ENCODE results near the gene CLASRP. TPM values are rescaled to one million over a fixed set of nuclear protein-coding genes. Genes with fewer than 3 reads are reported as not detected.

CLASRP gene
- total and polyA plus RNA-seq, 2 experiments from 2014 or later = 9.2 to 45.1 TPM

DNA sequence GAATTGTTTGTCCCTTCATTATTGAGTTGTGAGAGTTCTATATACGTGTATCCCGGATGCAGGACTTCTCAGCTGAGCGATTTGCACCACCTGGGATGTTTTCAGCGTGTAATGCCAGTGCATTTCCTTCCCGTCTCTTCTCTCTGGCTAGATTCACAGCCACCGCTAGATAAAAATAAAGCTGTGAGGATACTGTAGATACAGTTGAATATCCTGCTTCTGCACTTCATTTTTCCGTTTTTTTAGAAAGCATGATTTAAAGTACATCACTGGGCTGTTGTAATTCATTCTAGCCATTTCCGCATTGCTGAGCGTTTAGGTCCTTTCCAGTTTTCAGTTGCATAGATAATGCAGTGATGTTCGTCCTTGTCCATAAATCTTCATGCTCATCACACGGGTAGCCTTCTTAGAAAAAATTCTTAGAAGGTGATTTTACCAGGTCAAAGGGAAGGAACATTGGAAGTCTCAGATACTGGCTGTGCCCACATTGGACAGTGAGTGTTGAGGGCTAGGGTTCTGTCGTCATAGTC is 68.8 kb downstream of the CLASRP start:
- no peak overlapping the region for H3K4me3 ChIP-seq
- H3K4me1 ChIP-seq (ENCODE audit: insufficient read depth) = no peaks in the 10 kb centered on the region
- no peaks in the 10 kb centered on the region for H3F3A ChIP-seq (ENCODE audit: insufficient read depth)
- H4K20me1 ChIP-seq (ENCODE audit: insufficient read depth) = peaks cover 11% of the 10 kb centered on the region
- 85 to 86% methylated on average over 12 of the region's 12 CpGs for WGBS, 2 experiments (ENCODE audit: low coverage in 1 of 2, low lambda C conversion rate in 2 of 2, missing lambda C conversion rate in 2 of 2)
- H3K27me3 ChIP-seq (replicated peaks; ENCODE audit: insufficient read depth) = no peaks in the 10 kb centered on the region
- no peak overlapping the region for H3K27ac ChIP-seq
- H3K9me2 ChIP-seq (ENCODE audit: insufficient read depth) = no peaks in the 10 kb centered on the region
- TF ChIP-seq EZH2phosphoT487 (IDR thresholded peaks at IDR 0.05; ENCODE audit: insufficient read depth, low read depth) (no peak), EZH2 (IDR thresholded peaks at IDR 0.05; ENCODE audit: insufficient read depth, poor library complexity, severe bottlenecking) (no peak)
- in situ Hi-C loops (cut with MboI) = no loop called here
- no peak overlapping the region for H3K9ac ChIP-seq
- H3K79me2 ChIP-seq (ENCODE audit: insufficient read depth) = peaks cover 99% of the 10 kb centered on the region
- DNase-seq = no peak
- no peaks in the 10 kb centered on the region for H3K36me3 ChIP-seq (ENCODE audit: low read depth)
- H3K4me2 ChIP-seq (ENCODE audit: unreplicated experiment) = no peak overlapping the region
- no peaks in the 10 kb centered on the region for H3K9me3 ChIP-seq (ENCODE audit: low read depth)
- H2AFZ ChIP-seq = no peak overlapping the region

DNA sequence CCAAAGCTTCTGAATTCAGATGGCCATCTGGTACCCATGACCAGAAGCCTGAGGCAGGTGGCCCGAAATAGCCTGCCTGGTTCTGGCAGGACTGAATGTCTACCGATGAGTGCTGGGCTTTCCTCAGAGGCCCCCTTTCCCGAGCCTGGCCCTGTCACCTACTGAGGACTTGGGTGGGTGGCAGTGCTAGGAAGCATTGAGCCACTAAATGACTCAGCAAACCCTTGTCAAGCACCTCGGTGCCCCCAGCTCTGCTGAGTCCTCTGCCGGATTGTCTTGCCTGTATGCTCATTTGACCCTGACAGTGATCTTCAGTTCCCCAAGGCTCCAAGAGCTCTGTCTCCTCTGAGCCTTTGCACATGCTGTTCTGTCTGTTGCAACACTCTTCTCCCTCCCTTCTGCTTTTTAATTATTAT is 72.0 kb downstream of the CLASRP start:
- Histone ChIP-seq H3K4me1 (ENCODE audit: insufficient read depth) (no peaks in the 10 kb centered on the region), H3K4me3 (no peak overlapping the region), H3K36me3 (ENCODE audit: low read depth) (no peaks in the 10 kb centered on the region), H3K4me2 (ENCODE audit: unreplicated experiment) (no peak overlapping the region), H3K79me2 (ENCODE audit: insufficient read depth) (peaks cover 99% of the 10 kb centered on the region), H3K27ac (no peak overlapping the region), H2AFZ (no peak overlapping the region), H4K20me1 (ENCODE audit: insufficient read depth) (peaks cover 16% of the 10 kb centered on the region; the same call in 1 of the 2 replicates), H3K9me3 (ENCODE audit: low read depth) (no peaks in the 10 kb centered on the region), H3K27me3 (replicated peaks; ENCODE audit: insufficient read depth) (no peaks in the 10 kb centered on the region), H3K9ac (no peak overlapping the region), H3F3A (ENCODE audit: insufficient read depth) (no peaks in the 10 kb centered on the region), H3K9me2 (ENCODE audit: insufficient read depth) (no peaks in the 10 kb centered on the region)
- DNase-seq = no peak
- TF ChIP-seq EZH2 (IDR thresholded peaks at IDR 0.05; ENCODE audit: insufficient read depth, poor library complexity, severe bottlenecking) = no peak
- no peak for TF ChIP-seq EZH2phosphoT487 (IDR thresholded peaks at IDR 0.05; ENCODE audit: insufficient read depth, low read depth)
- in situ Hi-C loops (cut with MboI) = no loop called here
- 79 to 82% methylated on average over 5 of the region's 5 CpGs for WGBS, 2 experiments (ENCODE audit: low coverage in 1 of 2, low lambda C conversion rate in 2 of 2, missing lambda C conversion rate in 2 of 2)

DNA sequence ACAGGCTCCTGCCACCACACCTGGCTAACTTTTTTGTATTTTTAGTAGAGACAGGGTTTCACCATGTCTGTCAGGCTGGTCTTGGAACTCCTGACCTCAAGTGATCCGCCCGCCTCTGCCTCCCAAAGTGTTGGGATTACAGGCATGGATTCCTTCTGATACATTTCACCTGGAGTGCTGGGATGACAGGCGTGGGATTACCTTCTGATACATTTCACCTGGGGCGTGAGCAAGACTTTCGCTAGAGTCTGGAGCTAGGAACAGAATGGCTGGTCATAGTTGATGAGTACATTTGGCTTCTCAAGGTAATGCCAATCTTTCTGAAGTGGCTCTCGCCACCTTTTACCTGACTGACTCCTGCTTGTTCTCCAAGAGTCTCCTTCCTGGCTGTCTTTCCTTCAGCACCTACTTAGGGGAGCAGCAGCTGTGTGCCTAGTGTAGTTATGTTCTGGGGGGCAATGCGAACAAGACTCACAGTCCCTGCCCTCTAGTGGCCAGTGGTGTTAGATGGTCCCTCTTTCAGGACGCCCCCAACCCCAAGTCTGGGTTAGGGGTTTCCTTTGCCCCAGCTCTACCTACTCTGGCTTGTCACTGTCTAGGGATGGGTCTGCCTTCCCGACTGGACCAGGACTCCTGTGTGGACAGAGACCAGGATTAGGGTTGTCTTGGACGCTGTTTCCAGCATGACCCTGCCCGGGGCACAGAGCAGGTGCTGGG is 73.4 kb downstream of the CLASRP start:
- Histone ChIP-seq H3K4me1 (ENCODE audit: insufficient read depth) (no peaks in the 10 kb centered on the region), H3F3A (ENCODE audit: insufficient read depth) (no peaks in the 10 kb centered on the region), H3K36me3 (ENCODE audit: low read depth) (no peaks in the 10 kb centered on the region), H3K27ac (no peak overlapping the region), H2AFZ (no peak overlapping the region), H3K79me2 (ENCODE audit: insufficient read depth) (peaks cover 99% of the 10 kb centered on the region), H3K9me3 (ENCODE audit: low read depth) (no peaks in the 10 kb centered on the region), H3K4me3 (no peak overlapping the region), H3K9me2 (ENCODE audit: insufficient read depth) (no peaks in the 10 kb centered on the region), H3K4me2 (ENCODE audit: unreplicated experiment) (no peak overlapping the region), H4K20me1 (ENCODE audit: insufficient read depth) (peaks cover 16% of the 10 kb centered on the region; the same call in 1 of the 2 replicates), H3K27me3 (replicated peaks; ENCODE audit: insufficient read depth) (no peaks in the 10 kb centered on the region), H3K9ac (no peak overlapping the region)
- DNase-seq = no peak
- TF ChIP-seq EZH2phosphoT487 (IDR thresholded peaks at IDR 0.05; ENCODE audit: insufficient read depth, low read depth) (no peak), EZH2 (IDR thresholded peaks at IDR 0.05; ENCODE audit: insufficient read depth, poor library complexity, severe bottlenecking) (no peak)
- in situ Hi-C loops (cut with MboI) = no loop called here
- 96 to 97% methylated on average over 11 of the region's 11 CpGs for WGBS, 2 experiments (ENCODE audit: low coverage in 1 of 2, low lambda C conversion rate in 2 of 2, missing lambda C conversion rate in 2 of 2)

DNA sequence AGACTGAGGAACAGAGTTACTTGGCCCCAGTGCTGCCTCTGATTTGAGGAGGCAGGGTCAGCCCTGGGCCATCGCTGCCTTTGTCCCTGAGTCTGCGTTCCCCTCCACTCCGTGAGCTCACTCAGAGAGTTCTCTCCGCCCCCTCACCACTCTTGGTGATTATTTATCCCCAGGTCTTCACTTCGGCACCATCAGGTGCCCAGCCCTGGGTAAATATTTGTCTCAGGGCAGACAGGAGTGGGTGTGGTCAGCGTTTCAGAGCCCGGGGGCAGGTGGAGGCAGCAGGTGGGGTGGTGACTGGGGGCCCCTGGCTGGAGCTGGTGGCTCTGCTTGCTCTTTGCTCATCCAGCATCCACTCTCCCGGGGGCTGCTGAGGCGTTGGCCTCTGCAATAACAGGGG is 74.8 kb downstream of the CLASRP start:
- TF ChIP-seq EZH2 (IDR thresholded peaks at IDR 0.05; ENCODE audit: insufficient read depth, poor library complexity, severe bottlenecking) (no peak), EZH2phosphoT487 (IDR thresholded peaks at IDR 0.05; ENCODE audit: insufficient read depth, low read depth) (no peak)
- H3K79me2 ChIP-seq (ENCODE audit: insufficient read depth) = peaks cover 99% of the 10 kb centered on the region
- no peaks in the 10 kb centered on the region for H3K4me1 ChIP-seq (ENCODE audit: insufficient read depth)
- in situ Hi-C loops (cut with MboI) = no loop called here
- no peak overlapping the region for H3K4me3 ChIP-seq
- no peak overlapping the region for H3K9ac ChIP-seq
- H4K20me1 ChIP-seq (ENCODE audit: insufficient read depth) = peaks cover 12% of the 10 kb centered on the region; the same call in 1 of the 2 replicates
- H3K9me3 ChIP-seq (ENCODE audit: low read depth) = no peaks in the 10 kb centered on the region
- H3K9me2 ChIP-seq (ENCODE audit: insufficient read depth) = no peaks in the 10 kb centered on the region
- no peaks in the 10 kb centered on the region for H3K27me3 ChIP-seq (replicated peaks; ENCODE audit: insufficient read depth)
- WGBS, 2 experiments (ENCODE audit: low coverage in 1 of 2, low lambda C conversion rate in 2 of 2, missing lambda C conversion rate in 2 of 2) = 90 to 91% methylated on average over 9 of the region's 9 CpGs
- H3K27ac ChIP-seq = no peak overlapping the region
- no peak overlapping the region for H2AFZ ChIP-seq
- H3K4me2 ChIP-seq (ENCODE audit: unreplicated experiment) = no peak overlapping the region
- no peak for DNase-seq
- H3F3A ChIP-seq (ENCODE audit: insufficient read depth) = no peaks in the 10 kb centered on the region
- H3K36me3 ChIP-seq (ENCODE audit: low read depth) = no peaks in the 10 kb centered on the region
